Measurements from ENCODE around the gene LEMD2. TPM values are rescaled to one million over a fixed set of nuclear protein-coding genes. Genes with fewer than 3 reads are reported as not detected.

Gene LEMD2
- total and polyA plus RNA-seq, 9 of the 15 experiments (the other 6 are each of a cell fraction or from before 2014, with no cell fraction given), result 0.32 to 46.3 (median 30.8) TPM

DNA sequence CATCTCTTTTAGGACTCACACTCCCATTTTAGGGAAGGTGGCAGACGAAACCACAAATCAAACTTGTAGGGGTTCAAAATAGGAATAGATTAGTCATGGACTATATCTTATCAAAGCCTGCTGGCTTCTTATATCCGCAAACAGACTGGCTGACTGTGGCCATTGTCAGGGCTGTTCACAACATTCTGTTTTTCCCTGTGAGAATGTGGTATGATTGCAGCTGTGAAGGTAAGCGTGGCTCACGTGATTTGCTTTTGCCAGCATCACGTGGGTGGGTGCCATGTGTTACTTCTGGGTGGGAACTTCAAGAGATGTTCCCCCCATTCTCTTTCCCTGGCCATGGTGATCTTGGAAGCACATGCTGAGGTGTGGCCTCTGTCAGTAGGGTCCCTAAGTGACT lies 48.1 kb downstream of the LEMD2 start (continued):
- TF ChIP-seq GABPB2 (CRISPR knock-in tag; conservative IDR thresholded peaks at IDR 0.05) (no peak), MAFG (tag; conservative IDR thresholded peaks at IDR 0.05) (no peak), USF2 (CRISPR knock-in tag; IDR thresholded peaks at IDR 0.05) (peak; percentile 76), PHTF2 (CRISPR knock-in tag; IDR thresholded peaks at IDR 0.05) (no peak), ATF7 (IDR thresholded peaks at IDR 0.05) (no peak), PRMT5 (CRISPR knock-in tag; IDR thresholded peaks at IDR 0.05) (no peak), SP1 (CRISPR knock-in tag; IDR thresholded peaks at IDR 0.05) (no peak), MIER1 (IDR thresholded peaks at IDR 0.05; ENCODE audit: low read depth) (no peak), NCOA2 (IDR thresholded peaks at IDR 0.05; ENCODE audit: partially characterized antibody in 2 of 2) (no peak), ZNF444 (CRISPR knock-in tag; IDR thresholded peaks at IDR 0.05) (no peak), ZNF324 (CRISPR knock-in tag; IDR thresholded peaks at IDR 0.05) (no peak), FOXM1 (IDR thresholded peaks at IDR 0.05; ENCODE audit: low read depth) (no peak), FOXM1 (CRISPR knock-in tag; IDR thresholded peaks at IDR 0.05; ENCODE audit: low read depth) (no peak)
- TF ChIP-seq, protein P1, sequence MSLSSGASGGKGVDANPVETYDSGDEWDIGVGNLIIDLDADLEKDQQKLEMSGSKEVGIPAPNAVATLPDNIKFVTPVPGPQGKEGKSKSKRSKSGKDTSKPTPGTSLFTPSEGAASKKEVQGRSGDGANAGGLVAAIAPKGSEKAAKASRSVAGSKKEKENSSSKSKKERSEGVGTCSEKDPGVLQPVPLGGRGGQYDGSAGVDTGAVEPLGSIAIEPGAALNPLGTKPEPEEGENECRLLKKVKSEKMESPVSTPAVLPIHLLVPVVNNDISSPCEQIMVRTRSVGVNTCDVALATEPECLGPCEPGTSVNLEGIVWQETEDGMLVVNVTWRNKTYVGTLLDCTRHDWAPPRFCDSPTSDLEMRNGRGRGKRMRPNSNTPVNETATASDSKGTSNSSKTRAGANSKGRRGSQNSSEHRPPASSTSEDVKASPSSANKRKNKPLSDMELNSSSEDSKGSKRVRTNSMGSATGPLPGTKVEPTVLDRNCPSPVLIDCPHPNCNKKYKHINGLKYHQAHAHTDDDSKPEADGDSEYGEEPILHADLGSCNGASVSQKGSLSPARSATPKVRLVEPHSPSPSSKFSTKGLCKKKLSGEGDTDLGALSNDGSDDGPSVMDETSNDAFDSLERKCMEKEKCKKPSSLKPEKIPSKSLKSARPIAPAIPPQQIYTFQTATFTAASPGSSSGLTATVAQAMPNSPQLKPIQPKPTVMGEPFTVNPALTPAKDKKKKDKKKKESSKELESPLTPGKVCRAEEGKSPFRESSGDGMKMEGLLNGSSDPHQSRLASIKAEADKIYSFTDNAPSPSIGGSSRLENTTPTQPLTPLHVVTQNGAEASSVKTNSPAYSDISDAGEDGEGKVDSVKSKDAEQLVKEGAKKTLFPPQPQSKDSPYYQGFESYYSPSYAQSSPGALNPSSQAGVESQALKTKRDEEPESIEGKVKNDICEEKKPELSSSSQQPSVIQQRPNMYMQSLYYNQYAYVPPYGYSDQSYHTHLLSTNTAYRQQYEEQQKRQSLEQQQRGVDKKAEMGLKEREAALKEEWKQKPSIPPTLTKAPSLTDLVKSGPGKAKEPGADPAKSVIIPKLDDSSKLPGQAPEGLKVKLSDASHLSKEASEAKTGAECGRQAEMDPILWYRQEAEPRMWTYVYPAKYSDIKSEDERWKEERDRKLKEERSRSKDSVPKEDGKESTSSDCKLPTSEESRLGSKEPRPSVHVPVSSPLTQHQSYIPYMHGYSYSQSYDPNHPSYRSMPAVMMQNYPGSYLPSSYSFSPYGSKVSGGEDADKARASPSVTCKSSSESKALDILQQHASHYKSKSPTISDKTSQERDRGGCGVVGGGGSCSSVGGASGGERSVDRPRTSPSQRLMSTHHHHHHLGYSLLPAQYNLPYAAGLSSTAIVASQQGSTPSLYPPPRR (CRISPR knock-in tag; IDR thresholded peaks at IDR 0.05; ENCODE audit: borderline replicate concordance), result no peak
- TF ChIP-seq, protein P2, sequence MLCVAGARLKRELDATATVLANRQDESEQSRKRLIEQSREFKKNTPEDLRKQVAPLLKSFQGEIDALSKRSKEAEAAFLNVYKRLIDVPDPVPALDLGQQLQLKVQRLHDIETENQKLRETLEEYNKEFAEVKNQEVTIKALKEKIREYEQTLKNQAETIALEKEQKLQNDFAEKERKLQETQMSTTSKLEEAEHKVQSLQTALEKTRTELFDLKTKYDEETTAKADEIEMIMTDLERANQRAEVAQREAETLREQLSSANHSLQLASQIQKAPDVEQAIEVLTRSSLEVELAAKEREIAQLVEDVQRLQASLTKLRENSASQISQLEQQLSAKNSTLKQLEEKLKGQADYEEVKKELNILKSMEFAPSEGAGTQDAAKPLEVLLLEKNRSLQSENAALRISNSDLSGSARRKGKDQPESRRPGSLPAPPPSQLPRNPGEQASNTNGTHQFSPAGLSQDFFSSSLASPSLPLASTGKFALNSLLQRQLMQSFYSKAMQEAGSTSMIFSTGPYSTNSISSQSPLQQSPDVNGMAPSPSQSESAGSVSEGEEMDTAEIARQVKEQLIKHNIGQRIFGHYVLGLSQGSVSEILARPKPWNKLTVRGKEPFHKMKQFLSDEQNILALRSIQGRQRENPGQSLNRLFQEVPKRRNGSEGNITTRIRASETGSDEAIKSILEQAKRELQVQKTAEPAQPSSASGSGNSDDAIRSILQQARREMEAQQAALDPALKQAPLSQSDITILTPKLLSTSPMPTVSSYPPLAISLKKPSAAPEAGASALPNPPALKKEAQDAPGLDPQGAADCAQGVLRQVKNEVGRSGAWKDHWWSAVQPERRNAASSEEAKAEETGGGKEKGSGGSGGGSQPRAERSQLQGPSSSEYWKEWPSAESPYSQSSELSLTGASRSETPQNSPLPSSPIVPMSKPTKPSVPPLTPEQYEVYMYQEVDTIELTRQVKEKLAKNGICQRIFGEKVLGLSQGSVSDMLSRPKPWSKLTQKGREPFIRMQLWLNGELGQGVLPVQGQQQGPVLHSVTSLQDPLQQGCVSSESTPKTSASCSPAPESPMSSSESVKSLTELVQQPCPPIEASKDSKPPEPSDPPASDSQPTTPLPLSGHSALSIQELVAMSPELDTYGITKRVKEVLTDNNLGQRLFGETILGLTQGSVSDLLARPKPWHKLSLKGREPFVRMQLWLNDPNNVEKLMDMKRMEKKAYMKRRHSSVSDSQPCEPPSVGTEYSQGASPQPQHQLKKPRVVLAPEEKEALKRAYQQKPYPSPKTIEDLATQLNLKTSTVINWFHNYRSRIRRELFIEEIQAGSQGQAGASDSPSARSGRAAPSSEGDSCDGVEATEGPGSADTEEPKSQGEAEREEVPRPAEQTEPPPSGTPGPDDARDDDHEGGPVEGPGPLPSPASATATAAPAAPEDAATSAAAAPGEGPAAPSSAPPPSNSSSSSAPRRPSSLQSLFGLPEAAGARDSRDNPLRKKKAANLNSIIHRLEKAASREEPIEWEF (CRISPR knock-in tag; IDR thresholded peaks at IDR 0.05), result no peak

Measured in K562 (cell line).